Measurements from ENCODE around the gene CTDSPL2. TPM values are rescaled to one million over a fixed set of nuclear protein-coding genes. Genes with fewer than 3 reads are reported as not detected.

The CTDSPL2 gene
- total RNA-seq, 1 donor from 2014 or later = 74.7 TPM

DNA sequence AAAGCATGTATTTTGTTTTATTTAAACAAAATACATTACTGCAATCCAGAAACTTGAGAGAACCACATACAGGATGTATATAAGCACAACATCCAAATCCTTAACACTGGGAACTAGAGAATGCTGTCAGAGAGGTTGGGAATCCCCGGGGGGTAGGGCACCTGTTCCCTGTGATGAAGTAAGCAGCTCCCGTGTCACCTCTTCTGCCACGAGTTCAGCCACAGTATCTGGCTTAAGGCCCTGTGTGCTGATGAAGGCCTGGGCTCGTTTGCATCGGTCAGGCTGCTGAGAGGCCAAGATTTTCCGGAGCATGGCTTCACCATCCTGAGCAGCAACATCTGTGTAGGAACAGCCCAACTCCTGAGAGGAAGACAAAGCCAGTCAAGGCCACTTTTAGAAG, 146.0 kb downstream of the CTDSPL2 start:
- no peak for DNase-seq (ENCODE audit: low spot score in 2 of 2, unreplicated experiment in 2 of 2)
- Mint-ChIP-seq H3K36me3 (peaks cover 25% of the 10 kb centered on the region), H3K4me3 (no peak overlapping the region), H3K27ac (no peak overlapping the region), H3K4me1 (no peaks in the 10 kb centered on the region), H3K27me3 (ENCODE audit: low read depth) (no peaks in the 10 kb centered on the region), H3K9me3 (no peaks in the 10 kb centered on the region)
- TF ChIP-seq, protein P1, sequence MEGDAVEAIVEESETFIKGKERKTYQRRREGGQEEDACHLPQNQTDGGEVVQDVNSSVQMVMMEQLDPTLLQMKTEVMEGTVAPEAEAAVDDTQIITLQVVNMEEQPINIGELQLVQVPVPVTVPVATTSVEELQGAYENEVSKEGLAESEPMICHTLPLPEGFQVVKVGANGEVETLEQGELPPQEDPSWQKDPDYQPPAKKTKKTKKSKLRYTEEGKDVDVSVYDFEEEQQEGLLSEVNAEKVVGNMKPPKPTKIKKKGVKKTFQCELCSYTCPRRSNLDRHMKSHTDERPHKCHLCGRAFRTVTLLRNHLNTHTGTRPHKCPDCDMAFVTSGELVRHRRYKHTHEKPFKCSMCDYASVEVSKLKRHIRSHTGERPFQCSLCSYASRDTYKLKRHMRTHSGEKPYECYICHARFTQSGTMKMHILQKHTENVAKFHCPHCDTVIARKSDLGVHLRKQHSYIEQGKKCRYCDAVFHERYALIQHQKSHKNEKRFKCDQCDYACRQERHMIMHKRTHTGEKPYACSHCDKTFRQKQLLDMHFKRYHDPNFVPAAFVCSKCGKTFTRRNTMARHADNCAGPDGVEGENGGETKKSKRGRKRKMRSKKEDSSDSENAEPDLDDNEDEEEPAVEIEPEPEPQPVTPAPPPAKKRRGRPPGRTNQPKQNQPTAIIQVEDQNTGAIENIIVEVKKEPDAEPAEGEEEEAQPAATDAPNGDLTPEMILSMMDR (IDR thresholded peaks at IDR 0.05; ENCODE audit: unreplicated experiment) = no peak

DNA sequence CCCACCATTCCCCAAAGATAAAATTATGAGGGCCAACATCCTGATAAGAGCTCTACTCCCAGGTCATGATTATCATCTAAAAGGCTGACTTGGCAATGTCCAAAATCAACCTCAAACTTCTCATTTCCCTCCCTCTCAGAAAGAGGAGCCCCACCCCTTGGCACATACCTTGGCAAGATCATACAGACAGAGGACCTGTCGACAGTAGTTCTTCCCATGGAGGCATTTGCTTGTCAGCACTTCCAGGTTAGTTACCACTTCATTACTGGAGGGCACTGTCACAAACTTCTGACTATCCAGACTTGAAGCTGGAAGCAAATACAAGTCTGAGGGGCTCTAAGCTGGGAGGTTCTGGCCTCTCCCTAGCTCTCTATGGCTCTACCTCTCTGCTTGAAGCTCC, 147.3 kb downstream of the CTDSPL2 start:
- no peak for DNase-seq (ENCODE audit: low spot score in 2 of 2, unreplicated experiment in 2 of 2)
- Mint-ChIP-seq H3K27me3 (ENCODE audit: low read depth) (no peaks in the 10 kb centered on the region), H3K4me1 (no peaks in the 10 kb centered on the region), H3K36me3 (peaks cover 24% of the 10 kb centered on the region), H3K4me3 (no peak overlapping the region), H3K9me3 (no peaks in the 10 kb centered on the region), H3K27ac (no peak overlapping the region)
- TF ChIP-seq, protein P1 (IDR thresholded peaks at IDR 0.05; ENCODE audit: unreplicated experiment) = no peak

Other genes with a start within 250 kb of the CTDSPL2 start
- 1.4 to 2.5 TPM (median 2.3 TPM) in 3 replicates for gene FRMD5, start 232.4 kb upstream of the CTDSPL2 start, total RNA-seq
- gene GOLM2, start 138.9 kb upstream of the CTDSPL2 start, total RNA-seq = 84.7 to 88.6 TPM (median 85.0 TPM) in 3 replicates
- 75.7 to 80.2 TPM (median 77.8 TPM) in 3 replicates for gene EIF3J, start 109.5 kb downstream of the CTDSPL2 start, total RNA-seq
- gene SPG11, start 236.0 kb downstream of the CTDSPL2 start, total RNA-seq = 84.6 to 90.0 TPM (median 85.9 TPM) in 3 replicates

Measured in mesothelial cell of epicardium (in vitro differentiated cells).